ENCODE data around the gene FAM234A. TPM values are rescaled to one million over a fixed set of nuclear protein-coding genes. Genes with fewer than 3 reads are reported as not detected.

Gene FAM234A
- total RNA-seq, 1 donor from 2014 or later, result 59.2 TPM

GRCh38 chr16:303760-304505, 69.3 kb downstream of the FAM234A start:
- peak; percentile 36 for DNase-seq

GRCh38 chr16:305916-306626, 71.5 kb downstream of the FAM234A start:
- DNase-seq, result no peak

- no peak for DNase-seq
Observed at GRCh38 chr16:306911-307370, 72.3 kb downstream of the FAM234A start.

GRCh38 chr16:307691-308312, 73.2 kb downstream of the FAM234A start:
- DNase-seq, result no peak

- DNase-seq, result no peak
Observed at GRCh38 chr16:309476-309875, 74.9 kb downstream of the FAM234A start.

- no peak for DNase-seq
Observed at GRCh38 chr16:311725-312124, 77.1 kb downstream of the FAM234A start.

GRCh38 chr16:314351-314750, 79.7 kb downstream of the FAM234A start:
- DNase-seq, result no peak

GRCh38 chr16:314795-315299, 80.2 kb downstream of the FAM234A start:
- no peak for DNase-seq

Other genes starting within 250 kb of the FAM234A start
- gene POLR3K, start 181.2 kb upstream of the FAM234A start, total RNA-seq, result 6.3 and 6.6 TPM in 2 replicates
- gene SNRNP25, start 181.0 kb upstream of the FAM234A start, total RNA-seq, result 17.9 and 25.9 TPM in 2 replicates
- gene RHBDF1, start 162.2 kb upstream of the FAM234A start, total RNA-seq, result 30.1 and 32.1 TPM in 2 replicates
- gene MPG, start 156.6 kb upstream of the FAM234A start, total RNA-seq, result 121 and 199 TPM in 2 replicates
- gene NPRL3, start 96.1 kb upstream of the FAM234A start, total RNA-seq, result 9.5 and 17.8 TPM in 2 replicates
- gene HBZ, start 82.2 kb upstream of the FAM234A start, total RNA-seq, result not detected in 2 replicates
- gene HBM, start 68.8 kb upstream of the FAM234A start, total RNA-seq, result not detected in 2 replicates
- gene HBA2, start 61.9 kb upstream of the FAM234A start, total RNA-seq, result 0.42 TPM in 1 of 2 replicates, not detected in the other
- gene HBA1, start 58.1 kb upstream of the FAM234A start, total RNA-seq, result not detected in 2 replicates
- gene HBQ1, start 54.4 kb upstream of the FAM234A start, total RNA-seq, result 0.34 TPM in 1 of 2 replicates, not detected in the other
- 30.9 and 55.5 TPM in 2 replicates for gene LUC7L, start 5.4 kb upstream of the FAM234A start, total RNA-seq
- 0.19 and 0.68 TPM in 2 replicates for gene RGS11, start 41.1 kb downstream of the FAM234A start, total RNA-seq
- gene ARHGDIG, start 45.8 kb downstream of the FAM234A start, total RNA-seq, result 1.2 TPM in 1 of 2 replicates, not detected in the other
- gene PDIA2, start 48.3 kb downstream of the FAM234A start, total RNA-seq, result 0.34 TPM in 1 of 2 replicates, not detected in the other
- gene AXIN1, start 117.9 kb downstream of the FAM234A start, total RNA-seq, result 28.2 and 31.9 TPM in 2 replicates
- 85.9 and 103 TPM in 2 replicates for gene MRPL28, start 135.7 kb downstream of the FAM234A start, total RNA-seq
- gene PGAP6, start 147.2 kb downstream of the FAM234A start, total RNA-seq, result 98.2 and 132 TPM in 2 replicates
- gene NME4, start 162.4 kb downstream of the FAM234A start, total RNA-seq, result 42.2 and 55.7 TPM in 2 replicates
- 13.4 and 17.5 TPM in 2 replicates for gene DECR2, start 167.1 kb downstream of the FAM234A start, total RNA-seq
- 34.9 and 46.8 TPM in 2 replicates for gene RAB11FIP3, start 190.8 kb downstream of the FAM234A start, total RNA-seq